DMS153 treated with DMSO at 0.1 percent for 48 hours (cell line): ENCODE data around the gene TBC1D1.

Source experiments
- DNase-seq: peaks from one replicate; lab custom pipeline; 2025; ENCODE audit not compliant: unreplicated experiment; lab: John Stamatoyannopoulos, UW

TBC1D1 gene

DNA sequence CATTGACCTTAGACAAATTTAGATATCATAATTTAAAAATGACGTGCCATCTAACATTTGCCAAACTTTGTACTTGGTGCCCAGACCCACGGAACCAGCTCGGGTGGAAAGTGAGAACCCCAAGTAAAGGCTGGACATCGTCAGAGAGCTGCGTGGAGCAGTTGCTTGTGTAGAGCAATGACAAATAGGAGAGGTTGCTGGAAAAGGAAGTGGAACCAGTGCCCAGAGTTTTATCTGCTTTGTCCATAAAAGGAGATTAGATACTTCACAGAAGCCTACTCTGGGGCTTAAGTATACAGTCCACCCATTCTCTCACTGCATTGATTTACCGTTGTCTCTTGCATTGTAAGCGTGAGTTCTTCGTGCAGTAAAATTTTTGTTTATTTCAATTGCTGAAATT lies 5.4 kb upstream of the TBC1D1 start:
- DNase-seq: no peak

DNA sequence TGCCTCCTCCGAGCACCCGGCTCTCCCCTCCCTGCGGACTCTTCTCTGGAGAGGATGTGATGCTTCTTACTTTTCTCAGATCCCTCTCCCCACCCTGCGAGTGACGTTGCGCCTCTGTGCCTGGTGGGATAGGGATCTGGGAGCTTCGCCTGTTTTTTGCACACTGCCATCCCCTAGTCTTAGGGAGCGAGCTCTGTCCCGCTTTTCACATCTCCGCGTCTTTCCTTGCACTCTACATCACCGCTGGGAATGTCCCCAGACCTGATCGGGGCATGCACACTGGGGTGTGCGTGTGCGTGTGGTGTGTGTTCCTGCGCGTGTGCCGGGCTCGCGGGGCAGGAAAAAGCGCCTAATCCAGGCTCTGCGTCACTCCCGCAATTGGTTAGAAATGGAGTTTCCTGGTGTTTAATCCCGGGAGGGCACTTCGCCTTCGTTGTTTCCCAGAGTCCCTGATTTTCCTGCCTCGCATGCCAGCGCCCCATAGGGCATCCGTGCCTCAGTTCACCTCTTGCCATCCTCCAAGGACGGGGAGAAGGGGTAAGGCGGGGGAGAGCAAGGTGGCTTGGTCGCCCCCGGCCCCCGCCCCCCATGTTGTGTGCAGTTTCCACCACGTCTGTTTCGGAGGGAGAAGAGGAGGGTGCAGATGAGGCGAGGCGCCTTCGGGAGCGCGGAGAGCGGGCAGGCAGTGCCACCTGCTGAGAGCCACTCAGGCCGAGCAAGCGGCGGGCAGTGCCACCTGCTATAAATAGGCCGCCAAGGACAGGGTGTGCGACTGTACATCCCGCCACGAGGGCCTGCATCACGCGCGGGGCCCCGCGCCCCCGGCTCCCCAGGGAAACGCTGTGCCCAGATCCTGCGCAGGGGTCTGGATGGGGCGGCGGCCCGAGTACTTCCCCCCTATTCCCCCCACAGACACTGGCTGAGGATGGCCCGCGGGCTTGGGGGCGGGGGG lies 759 bp upstream of the TBC1D1 start:
- no peak for DNase-seq

GRCh38 chr4:37891260-37892159 lies 626 bp downstream of the TBC1D1 start:
- DNase-seq: no peak

DNA sequence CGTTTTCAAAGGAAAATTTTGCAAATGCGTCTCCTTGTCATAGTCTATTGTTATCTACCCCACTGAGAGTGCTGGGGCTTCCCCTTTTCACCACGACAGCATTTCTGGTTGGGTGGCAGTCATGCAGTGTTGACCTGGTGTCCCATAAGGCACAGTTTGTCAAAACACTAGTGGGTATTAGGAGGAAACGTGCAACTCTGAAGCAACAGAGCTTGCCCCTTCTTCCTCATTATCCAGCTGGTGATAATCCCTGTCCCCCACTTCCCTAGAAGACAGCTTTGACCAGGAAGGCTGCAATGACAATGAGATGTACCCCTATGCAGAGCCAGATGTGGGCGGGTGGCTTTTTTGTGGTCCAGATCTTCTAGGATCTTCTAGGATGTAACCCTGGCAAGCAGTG lies 1.8 kb downstream of the TBC1D1 start:
- no peak for DNase-seq

- no peak for DNase-seq
Observed at GRCh38 chr4:37893164-37893563, 2.3 kb downstream of the TBC1D1 start.

- no peak for DNase-seq
Observed at GRCh38 chr4:37895271-37895670, 4.4 kb downstream of the TBC1D1 start.

GRCh38 chr4:37896206-37896860 lies 5.4 kb downstream of the TBC1D1 start:
- no peak for DNase-seq

- DNase-seq: no peak
Observed at GRCh38 chr4:37902212-37902611, 11.3 kb downstream of the TBC1D1 start.

- no peak for DNase-seq
Observed at GRCh38 chr4:37902738-37903693, 12.1 kb downstream of the TBC1D1 start.

DNA sequence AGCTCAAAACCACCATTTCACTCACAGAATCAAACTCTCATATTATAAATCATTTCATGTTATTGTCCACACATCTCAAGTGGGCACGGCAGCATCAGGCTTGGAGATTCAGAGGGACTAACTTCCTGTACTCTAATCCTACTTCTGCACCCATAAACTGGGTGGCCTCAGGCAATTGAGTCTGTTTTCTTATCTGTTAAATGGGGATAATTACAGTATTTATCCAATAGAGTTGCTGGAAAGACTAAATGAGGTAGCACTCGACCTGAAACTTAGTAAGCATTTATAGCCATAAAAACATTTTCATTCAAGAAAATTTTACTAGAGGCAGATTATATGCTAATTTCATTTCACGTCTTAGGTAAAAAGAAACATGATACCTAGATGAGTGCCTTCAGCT lies 13.0 kb downstream of the TBC1D1 start:
- no peak for DNase-seq

DNA sequence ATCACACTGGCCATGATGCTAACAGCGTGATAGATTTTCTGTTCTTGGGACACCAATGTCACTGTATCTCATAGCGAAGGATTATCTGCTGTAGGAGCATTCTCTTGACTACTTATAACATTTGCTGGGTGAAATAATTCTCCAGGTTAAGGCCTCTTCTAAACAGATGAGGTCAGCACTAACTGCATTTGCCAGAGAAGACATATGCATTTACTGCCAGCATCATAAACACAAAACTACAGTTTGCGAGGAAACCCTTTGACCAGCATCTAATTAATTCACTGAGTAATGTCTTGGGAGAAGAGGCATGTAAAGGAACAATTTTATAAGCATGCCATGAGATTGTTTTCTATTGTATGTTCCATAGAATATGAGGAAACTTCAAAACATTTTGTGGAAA lies 13.9 kb downstream of the TBC1D1 start:
- no peak for DNase-seq

- no peak for DNase-seq
Observed at GRCh38 chr4:37905533-37906169, 14.8 kb downstream of the TBC1D1 start.

DNA sequence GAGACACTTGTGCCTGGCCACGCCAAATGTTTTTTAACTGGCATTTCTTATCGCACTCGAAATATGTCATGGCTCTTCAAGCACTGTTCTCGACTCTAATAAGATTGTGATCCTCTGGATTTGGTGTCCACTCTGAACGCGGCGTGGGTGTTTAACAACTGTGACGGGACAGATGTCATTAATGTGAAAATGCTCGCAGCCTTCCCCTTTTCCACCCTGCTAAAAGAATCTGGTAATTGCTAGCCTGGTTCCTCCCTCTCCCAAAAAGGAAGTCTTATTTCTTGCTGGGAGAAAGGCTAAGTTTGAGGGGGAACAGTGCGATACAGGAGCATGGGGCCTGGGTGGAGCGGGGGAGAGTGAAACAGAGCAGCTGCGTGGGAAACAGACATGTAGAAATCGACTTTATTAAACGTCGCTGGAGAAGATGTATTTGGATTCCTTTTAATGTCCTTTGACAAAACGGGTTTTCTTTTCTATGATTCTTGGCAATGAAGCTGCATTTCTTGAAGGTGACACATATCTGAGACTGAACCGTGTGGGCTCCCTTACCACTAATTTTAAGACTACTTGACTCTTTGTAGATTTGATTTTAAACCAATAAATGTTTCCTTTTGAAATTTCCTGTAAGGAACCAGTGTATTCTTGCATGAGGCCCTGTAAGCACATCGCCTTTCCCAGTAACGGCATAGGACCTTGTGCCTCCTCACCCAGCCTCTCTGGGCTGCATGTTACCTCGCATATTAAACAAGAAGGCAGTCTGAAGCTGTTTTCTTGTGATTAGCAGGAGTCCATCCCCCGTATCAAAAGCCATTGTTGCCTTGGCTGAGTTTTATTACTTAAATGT lies 17.8 kb downstream of the TBC1D1 start:
- no peak for DNase-seq

- DNase-seq: no peak
Observed at GRCh38 chr4:37909332-37910090, 18.6 kb downstream of the TBC1D1 start.

- no peak for DNase-seq
Observed at GRCh38 chr4:37910091-37910486, 19.2 kb downstream of the TBC1D1 start.

DNA sequence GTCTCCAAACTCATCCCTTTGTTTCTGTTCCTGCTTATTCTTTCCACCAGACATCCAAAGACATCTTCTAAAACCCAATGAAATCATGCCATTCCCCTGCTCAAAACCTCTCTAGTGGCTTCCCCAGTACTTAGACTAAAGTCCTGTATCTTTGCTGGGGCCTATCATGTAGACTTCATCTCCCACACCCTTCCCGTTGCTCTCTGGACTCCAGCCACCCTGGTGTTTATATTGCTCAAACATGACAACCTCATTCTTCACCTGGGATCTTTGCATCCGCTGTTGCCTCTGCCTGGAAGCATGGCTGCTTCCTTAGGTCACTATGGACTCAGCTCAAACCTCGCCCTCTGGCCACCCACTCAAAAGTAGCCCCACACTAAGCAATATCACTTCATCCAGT lies 23.7 kb downstream of the TBC1D1 start:
- DNase-seq: no peak

- no peak for DNase-seq
Observed at GRCh38 chr4:37917388-37917787, 26.5 kb downstream of the TBC1D1 start.

DNA sequence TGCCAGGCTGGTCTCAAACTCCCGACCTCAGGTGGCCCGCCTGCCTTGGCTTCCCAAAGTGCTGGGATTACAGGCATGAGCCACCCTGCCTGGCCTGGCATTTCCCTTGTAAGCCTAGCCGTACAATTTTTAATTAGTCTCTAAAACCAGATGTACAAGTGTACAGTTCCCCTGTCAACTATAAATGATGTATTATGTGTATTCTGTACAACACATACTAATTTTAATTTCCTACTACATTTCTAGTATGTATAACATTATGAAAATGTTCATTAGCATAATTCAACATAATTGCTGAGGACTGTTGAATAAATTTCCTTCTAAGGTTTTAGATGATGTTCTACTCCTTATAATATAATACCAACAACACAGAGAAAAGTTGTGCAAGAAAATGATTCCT lies 27.8 kb downstream of the TBC1D1 start:
- DNase-seq: no peak
